Measurements from ENCODE around the gene RC3H2.

Gene RC3H2

DNA sequence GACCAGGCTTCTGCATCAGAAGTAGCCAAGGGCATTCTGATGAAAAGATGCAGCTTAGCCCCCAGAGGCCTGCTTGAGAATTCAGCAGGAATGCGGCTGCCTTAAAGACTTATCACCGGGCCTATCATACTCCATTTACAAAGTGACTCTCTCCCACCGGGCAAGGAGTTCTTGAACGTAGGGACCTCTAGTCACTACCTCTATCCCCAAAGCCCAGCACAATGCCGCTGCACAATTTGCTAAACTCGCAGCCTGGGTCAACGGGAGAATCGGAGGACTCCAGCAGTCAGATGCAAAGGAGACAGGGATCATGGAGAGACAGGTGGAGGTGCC lies 77.4 kb downstream of the RC3H2 start:
- TF ChIP-seq YY1 (IDR thresholded peaks at IDR 0.05; ENCODE audit: low read depth) (no peak), FOXM1 (IDR thresholded peaks at IDR 0.05; ENCODE audit: borderline replicate concordance, low read depth) (no peak), EP300 (IDR thresholded peaks at IDR 0.05; ENCODE audit: borderline replicate concordance) (0 out of 2 replicates have a peak, but pooled peaks have one; percentile 3)

DNA sequence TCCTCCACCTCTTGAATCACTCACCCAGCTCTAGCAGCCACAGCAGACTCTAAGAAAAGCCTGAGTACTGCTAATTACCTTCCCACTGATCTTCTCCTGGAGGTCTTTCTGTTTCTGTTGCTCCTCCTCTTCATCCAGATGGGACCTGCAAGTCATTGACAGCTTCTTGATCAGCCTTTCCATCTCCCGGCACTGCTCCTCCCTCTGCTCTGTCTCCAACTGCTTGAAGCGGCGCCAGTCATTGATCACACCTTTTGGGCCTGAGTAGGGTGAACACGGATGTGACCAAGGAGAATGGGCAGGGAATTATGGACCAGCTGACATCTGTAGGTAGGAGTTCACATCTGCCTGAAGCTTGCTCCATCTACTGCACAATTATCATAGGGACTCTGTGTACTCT lies 82.2 kb downstream of the RC3H2 start:
- TF ChIP-seq CEBPB (IDR thresholded peaks at IDR 0.05) (no peak), EGR1 (IDR thresholded peaks at IDR 0.05) (no peak), YY1 (IDR thresholded peaks at IDR 0.05; ENCODE audit: low read depth) (no peak), ZBTB7A (IDR thresholded peaks at IDR 0.05; ENCODE audit: low read depth) (no peak), FOXM1 (IDR thresholded peaks at IDR 0.05; ENCODE audit: borderline replicate concordance, low read depth) (no peak), TEAD4 (IDR thresholded peaks at IDR 0.05) (no peak), CREB1 (IDR thresholded peaks at IDR 0.05; ENCODE audit: low read depth) (no peak), TAF1 (IDR thresholded peaks at IDR 0.05; ENCODE audit: low read depth) (no peak), EP300 (IDR thresholded peaks at IDR 0.05; ENCODE audit: borderline replicate concordance) (no peak)
- TF ChIP-seq, protein P1, sequence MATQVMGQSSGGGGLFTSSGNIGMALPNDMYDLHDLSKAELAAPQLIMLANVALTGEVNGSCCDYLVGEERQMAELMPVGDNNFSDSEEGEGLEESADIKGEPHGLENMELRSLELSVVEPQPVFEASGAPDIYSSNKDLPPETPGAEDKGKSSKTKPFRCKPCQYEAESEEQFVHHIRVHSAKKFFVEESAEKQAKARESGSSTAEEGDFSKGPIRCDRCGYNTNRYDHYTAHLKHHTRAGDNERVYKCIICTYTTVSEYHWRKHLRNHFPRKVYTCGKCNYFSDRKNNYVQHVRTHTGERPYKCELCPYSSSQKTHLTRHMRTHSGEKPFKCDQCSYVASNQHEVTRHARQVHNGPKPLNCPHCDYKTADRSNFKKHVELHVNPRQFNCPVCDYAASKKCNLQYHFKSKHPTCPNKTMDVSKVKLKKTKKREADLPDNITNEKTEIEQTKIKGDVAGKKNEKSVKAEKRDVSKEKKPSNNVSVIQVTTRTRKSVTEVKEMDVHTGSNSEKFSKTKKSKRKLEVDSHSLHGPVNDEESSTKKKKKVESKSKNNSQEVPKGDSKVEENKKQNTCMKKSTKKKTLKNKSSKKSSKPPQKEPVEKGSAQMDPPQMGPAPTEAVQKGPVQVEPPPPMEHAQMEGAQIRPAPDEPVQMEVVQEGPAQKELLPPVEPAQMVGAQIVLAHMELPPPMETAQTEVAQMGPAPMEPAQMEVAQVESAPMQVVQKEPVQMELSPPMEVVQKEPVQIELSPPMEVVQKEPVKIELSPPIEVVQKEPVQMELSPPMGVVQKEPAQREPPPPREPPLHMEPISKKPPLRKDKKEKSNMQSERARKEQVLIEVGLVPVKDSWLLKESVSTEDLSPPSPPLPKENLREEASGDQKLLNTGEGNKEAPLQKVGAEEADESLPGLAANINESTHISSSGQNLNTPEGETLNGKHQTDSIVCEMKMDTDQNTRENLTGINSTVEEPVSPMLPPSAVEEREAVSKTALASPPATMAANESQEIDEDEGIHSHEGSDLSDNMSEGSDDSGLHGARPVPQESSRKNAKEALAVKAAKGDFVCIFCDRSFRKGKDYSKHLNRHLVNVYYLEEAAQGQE (IDR thresholded peaks at IDR 0.05; ENCODE audit: low read depth), result no peak
- TF ChIP-seq, protein P2, sequence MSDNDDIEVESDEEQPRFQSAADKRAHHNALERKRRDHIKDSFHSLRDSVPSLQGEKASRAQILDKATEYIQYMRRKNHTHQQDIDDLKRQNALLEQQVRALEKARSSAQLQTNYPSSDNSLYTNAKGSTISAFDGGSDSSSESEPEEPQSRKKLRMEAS (IDR thresholded peaks at IDR 0.05), result no peak
- TF ChIP-seq, protein P3, sequence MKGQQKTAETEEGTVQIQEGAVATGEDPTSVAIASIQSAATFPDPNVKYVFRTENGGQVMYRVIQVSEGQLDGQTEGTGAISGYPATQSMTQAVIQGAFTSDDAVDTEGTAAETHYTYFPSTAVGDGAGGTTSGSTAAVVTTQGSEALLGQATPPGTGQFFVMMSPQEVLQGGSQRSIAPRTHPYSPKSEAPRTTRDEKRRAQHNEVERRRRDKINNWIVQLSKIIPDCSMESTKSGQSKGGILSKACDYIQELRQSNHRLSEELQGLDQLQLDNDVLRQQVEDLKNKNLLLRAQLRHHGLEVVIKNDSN (IDR thresholded peaks at IDR 0.05), result no peak

DNA sequence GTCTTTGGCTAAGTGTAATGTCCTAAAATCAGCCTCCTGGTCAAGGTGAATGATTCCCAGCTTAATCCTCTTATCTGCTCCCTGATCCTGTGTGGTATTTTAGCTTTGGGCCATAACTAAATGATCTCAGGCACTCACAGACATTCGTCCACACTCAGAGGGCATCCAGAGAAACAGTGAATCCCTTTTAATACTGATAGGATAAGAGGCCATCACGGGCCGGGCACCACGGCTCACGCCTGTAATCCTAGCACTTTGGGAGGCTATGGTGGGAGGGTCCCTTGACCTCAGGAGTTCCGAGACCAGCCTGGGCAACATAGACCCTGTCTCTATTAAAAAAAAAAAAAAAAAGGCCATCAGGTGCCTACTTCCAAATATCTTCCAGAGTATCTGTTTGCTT lies 83.1 kb downstream of the RC3H2 start:
- TF ChIP-seq TCF12 (IDR thresholded peaks at IDR 0.05; ENCODE audit: low read depth), result no peak

DNA sequence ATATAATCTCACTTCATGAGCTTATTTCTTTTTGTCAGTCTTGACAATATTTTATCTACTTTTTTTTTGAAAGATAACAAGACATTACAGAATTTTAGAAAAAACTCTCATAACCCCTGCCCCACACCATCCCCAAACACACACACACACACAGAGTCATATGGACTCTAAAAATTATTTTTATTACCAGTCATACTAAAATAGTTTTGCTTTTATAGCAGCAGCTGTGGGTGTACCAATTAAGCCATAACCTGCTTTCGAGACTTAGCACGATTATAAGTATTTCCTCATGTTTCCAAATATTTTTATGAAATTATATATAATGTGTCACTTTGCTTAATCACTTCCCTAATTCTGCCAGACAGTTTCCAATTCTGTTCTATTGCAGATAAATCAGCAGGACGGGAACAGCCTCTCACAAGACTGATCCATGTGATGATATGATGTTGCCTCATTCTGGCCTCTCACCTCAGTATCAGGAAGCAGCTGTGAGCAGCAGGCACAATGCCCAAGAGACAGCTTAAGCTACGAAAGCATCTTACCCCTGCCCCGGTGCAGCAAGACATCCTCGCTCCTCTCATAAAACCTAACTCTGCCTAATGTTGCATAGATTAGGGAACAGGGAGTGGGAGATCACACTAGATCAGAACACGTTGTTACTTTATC lies 83.7 kb downstream of the RC3H2 start:
- TF ChIP-seq EP300 (IDR thresholded peaks at IDR 0.05; ENCODE audit: borderline replicate concordance) (no peak), YY1 (IDR thresholded peaks at IDR 0.05; ENCODE audit: low read depth) (no peak), NFIC (IDR thresholded peaks at IDR 0.05) (no peak), TAF1 (IDR thresholded peaks at IDR 0.05; ENCODE audit: low read depth) (no peak), CREB1 (IDR thresholded peaks at IDR 0.05; ENCODE audit: low read depth) (no peak), EGR1 (IDR thresholded peaks at IDR 0.05) (no peak), FOXM1 (IDR thresholded peaks at IDR 0.05; ENCODE audit: borderline replicate concordance, low read depth) (no peak), RAD21 (IDR thresholded peaks at IDR 0.05; ENCODE audit: low read depth) (no peak), TCF12 (IDR thresholded peaks at IDR 0.05; ENCODE audit: low read depth) (no peak), TEAD4 (IDR thresholded peaks at IDR 0.05) (no peak), ZBTB7A (IDR thresholded peaks at IDR 0.05; ENCODE audit: low read depth) (no peak), CEBPB (IDR thresholded peaks at IDR 0.05) (no peak)
- TF ChIP-seq, protein P3 (IDR thresholded peaks at IDR 0.05), result no peak
- TF ChIP-seq, protein P1 (IDR thresholded peaks at IDR 0.05; ENCODE audit: low read depth), result no peak
- TF ChIP-seq, protein P2 (IDR thresholded peaks at IDR 0.05), result no peak

DNA sequence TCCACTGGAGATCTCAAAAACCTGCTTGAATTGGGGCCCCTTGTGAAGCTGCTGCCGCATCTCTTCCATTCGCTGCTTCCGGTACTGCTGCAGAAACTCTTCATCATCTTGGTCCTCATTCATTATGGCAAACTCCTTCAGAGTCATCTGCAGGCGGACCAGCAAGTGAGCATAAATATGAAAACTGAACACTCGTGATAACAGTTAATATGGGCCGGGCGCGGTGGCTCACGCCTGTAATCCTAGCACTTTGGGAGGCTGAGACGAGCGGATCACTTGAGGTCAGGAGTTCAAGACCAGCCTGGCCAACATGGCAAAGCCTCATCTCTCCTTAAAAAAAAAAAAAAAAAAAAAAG lies 84.7 kb downstream of the RC3H2 start:
- TF ChIP-seq CEBPB (IDR thresholded peaks at IDR 0.05), result no peak
- TF ChIP-seq TCF12 (IDR thresholded peaks at IDR 0.05; ENCODE audit: low read depth), result no peak
- no peak for TF ChIP-seq FOXM1 (IDR thresholded peaks at IDR 0.05; ENCODE audit: borderline replicate concordance, low read depth)
- no peak for TF ChIP-seq TAF1 (IDR thresholded peaks at IDR 0.05; ENCODE audit: low read depth)
- no peak for TF ChIP-seq EP300 (IDR thresholded peaks at IDR 0.05; ENCODE audit: borderline replicate concordance)
- no peak for TF ChIP-seq NFIC (IDR thresholded peaks at IDR 0.05)
- TF ChIP-seq, protein P1 (IDR thresholded peaks at IDR 0.05; ENCODE audit: low read depth), result no peak
- TF ChIP-seq, protein P2 (IDR thresholded peaks at IDR 0.05), result no peak
- TF ChIP-seq ZBTB7A (IDR thresholded peaks at IDR 0.05; ENCODE audit: low read depth), result no peak
- TF ChIP-seq EGR1 (IDR thresholded peaks at IDR 0.05), result no peak
- no peak for TF ChIP-seq YY1 (IDR thresholded peaks at IDR 0.05; ENCODE audit: low read depth)
- TF ChIP-seq RAD21 (IDR thresholded peaks at IDR 0.05; ENCODE audit: low read depth), result no peak
- TF ChIP-seq, protein P3 (IDR thresholded peaks at IDR 0.05), result no peak
- no peak for TF ChIP-seq CREB1 (IDR thresholded peaks at IDR 0.05; ENCODE audit: low read depth)
- TF ChIP-seq TEAD4 (IDR thresholded peaks at IDR 0.05), result no peak
